HepG2 (cell line): Measurements from ENCODE around the gene BEAN1.

Experiments used
- BCLAF1 ChIP-seq: fragments of 450-650 bp; IDR thresholded peaks from 2 replicates; pipeline ENCODE4 v1.6.1; 2017; ENCODE audit warnings: mild to moderate bottlenecking
- CREB1 ChIP-seq, 2 experiments: fragments of 450-650 bp in 1 of 2; IDR thresholded peaks; 2 replicates each; pipeline ENCODE4 v1.6.1; 2016 to 2017; ENCODE audit warnings: control low read depth in 1 of 2, mild to moderate bottlenecking in 1 of 2, missing compliant biosample characterization in 1 of 2, missing genetic modification characterization in 1 of 2
- CTCF ChIP-seq: sonication (generic); formaldehyde crosslinking; IDR thresholded peaks from 2 replicates; pipeline ENCODE4 v1.5.0; 2020; ENCODE audit warnings: mild to moderate bottlenecking, missing genetic modification reagents, moderate library complexity
- HDAC2 ChIP-seq: sonication (generic); formaldehyde crosslinking; IDR thresholded peaks from 2 replicates; pipeline ENCODE4 v1.4.0; 2020; ENCODE audit warnings: missing genetic modification reagents
- HNRNPLL ChIP-seq: fragments of 200-400 bp; formaldehyde crosslinking; IDR thresholded peaks from 2 replicates; pipeline ENCODE4 v1.6.1; 2017; ENCODE audit warnings: mild to moderate bottlenecking, low read depth, low read length; ENCODE audit not compliant: poor library complexity, severe bottlenecking
- MIER3 ChIP-seq: IDR thresholded peaks from 2 replicates; pipeline ENCODE4 v1.6.1; 2016; ENCODE audit warnings: missing compliant biosample characterization, borderline replicate concordance
- POLR2A ChIP-seq, 2 experiments: IDR thresholded peaks; 2 replicates each; pipeline ENCODE4 v1.6.1; 2011; ENCODE audit warnings: low read depth in 2 of 2, low read length in 2 of 2, mild to moderate bottlenecking in 1 of 2, moderate library complexity in 1 of 2; ENCODE audit not compliant: insufficient read depth in 1 of 2
- RAD21 ChIP-seq: fragments of 450-650 bp; formaldehyde crosslinking; IDR thresholded peaks from 2 replicates; pipeline ENCODE4 v1.5.0; 2020; ENCODE audit warnings: mild to moderate bottlenecking
- RFX5 ChIP-seq: IDR thresholded peaks from 2 replicates; pipeline ENCODE4 v1.6.1; 2011; ENCODE audit warnings: low read depth, low read length, improper control_type of control experiment
- USF2 ChIP-seq, 2 experiments: sonication (generic) in 1 of 2; formaldehyde crosslinking in 1 of 2; IDR thresholded peaks; 2 replicates each; pipeline versions ENCODE4 v1.5.1 to v1.6.1; 2011 to 2020; ENCODE audit warnings: borderline replicate concordance in 1 of 2, low read depth in 1 of 2, low read length in 1 of 2, mild to moderate bottlenecking in 1 of 2, missing genetic modification reagents in 1 of 2, moderate library complexity in 1 of 2
- YY1 ChIP-seq: IDR thresholded peaks from 2 replicates; pipeline ENCODE4 v1.6.1; 2011; ENCODE audit warnings: low read length, low read depth, moderate library complexity, mild to moderate bottlenecking; ENCODE audit not compliant: insufficient read depth, insufficient replicate concordance

GRCh38 chr16:66524601-66525164, 97.6 kb downstream of the BEAN1 start:
- TF ChIP-seq YY1 (no peak), POLR2A (IDR thresholded peaks at IDR 0.05; ENCODE audit: insufficient read depth in 1 of 2, low read depth in 2 of 2, low read length in 2 of 2) (no peak), RFX5 (no peak), HNRNPLL (no peak), MIER3 (CRISPR knock-in tag) (no peak), USF2 (IDR thresholded peaks at IDR 0.05; ENCODE audit: low read depth, low read length) (no peak), USF2 (CRISPR knock-in tag; IDR thresholded peaks at IDR 0.05; ENCODE audit: borderline replicate concordance) (no peak), BCLAF1 (no peak), HDAC2 (CRISPR knock-in tag) (no peak), CREB1 (IDR thresholded peaks at IDR 0.05) (no peak), CREB1 (CRISPR knock-in tag; IDR thresholded peaks at IDR 0.05) (no peak), CTCF (CRISPR knock-in tag) (no peak), RAD21 (CRISPR knock-in tag) (no peak)
